ENCODE data around the gene TBX1.
A peak's percentile ranks its signal among the peaks of the same experiment; 100 is the strongest.

Gene TBX1

DNA sequence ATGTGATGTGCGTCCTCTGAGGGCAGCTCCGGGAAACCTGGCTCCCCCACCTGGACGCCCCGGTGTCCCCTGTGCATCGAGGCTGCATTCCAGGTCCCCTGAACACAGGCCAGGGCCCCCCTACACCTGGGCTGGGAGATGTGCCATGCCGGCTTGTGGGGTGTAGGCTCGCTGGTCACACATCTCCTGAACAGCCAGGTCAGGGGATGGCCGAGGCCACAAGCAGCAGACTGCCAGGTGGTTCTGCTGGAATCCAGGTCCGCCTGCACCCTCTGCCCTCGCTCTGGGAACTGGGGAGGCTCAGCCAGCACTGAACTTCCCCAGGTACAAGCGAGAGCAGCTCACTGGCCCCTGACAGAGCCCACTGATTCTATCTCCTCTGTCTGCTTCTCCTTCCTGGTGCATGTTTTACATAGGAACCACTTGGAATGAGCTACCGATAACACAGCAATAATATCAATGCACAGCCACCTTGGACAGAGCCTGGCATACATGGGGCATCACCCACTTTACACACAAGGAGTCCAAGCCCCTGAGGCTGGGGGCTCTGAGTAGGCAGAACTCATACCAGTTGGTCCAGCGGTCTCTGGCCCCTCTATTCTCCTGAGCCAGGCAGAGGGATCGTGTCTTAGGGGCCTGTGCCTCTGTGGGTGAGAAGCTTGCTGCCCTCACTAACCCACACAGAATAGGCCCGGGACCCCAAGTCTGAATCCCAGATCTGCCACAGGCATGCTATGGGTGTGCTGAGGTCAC is 46.8 kb downstream of the TBX1 start:
- DNase-seq, result no peak
- Histone ChIP-seq H2AFZ (ENCODE audit: low read depth, low read length) (no peak overlapping the region), H3K4me3 (ENCODE audit: low read depth in 1 of 2, low read length in 2 of 2) (no peak overlapping the region), H3K4me1 (ENCODE audit: insufficient read depth, low read length) (no peaks in the 10 kb centered on the region), H3K27me3 (ENCODE audit: insufficient read depth, low read length, poor library complexity) (no peaks in the 10 kb centered on the region), H3K4me2 (ENCODE audit: insufficient read depth, low read length) (no peak overlapping the region), H3K79me2 (ENCODE audit: insufficient read depth, low read length) (no peaks in the 10 kb centered on the region), H4K20me1 (ENCODE audit: insufficient read depth, low read length) (peaks cover 10% of the 10 kb centered on the region; the same call in 1 of the 2 replicates), H3K9me3 (ENCODE audit: insufficient read depth, low read length, severe bottlenecking) (no peaks in the 10 kb centered on the region), H3K36me3 (ENCODE audit: insufficient read depth, low read length) (peaks cover 48% of the 10 kb centered on the region), H3K27ac (ENCODE audit: low read length) (no peak overlapping the region), H3K9ac (ENCODE audit: low read depth, low read length) (no peak overlapping the region)
- TF ChIP-seq, protein P1, sequence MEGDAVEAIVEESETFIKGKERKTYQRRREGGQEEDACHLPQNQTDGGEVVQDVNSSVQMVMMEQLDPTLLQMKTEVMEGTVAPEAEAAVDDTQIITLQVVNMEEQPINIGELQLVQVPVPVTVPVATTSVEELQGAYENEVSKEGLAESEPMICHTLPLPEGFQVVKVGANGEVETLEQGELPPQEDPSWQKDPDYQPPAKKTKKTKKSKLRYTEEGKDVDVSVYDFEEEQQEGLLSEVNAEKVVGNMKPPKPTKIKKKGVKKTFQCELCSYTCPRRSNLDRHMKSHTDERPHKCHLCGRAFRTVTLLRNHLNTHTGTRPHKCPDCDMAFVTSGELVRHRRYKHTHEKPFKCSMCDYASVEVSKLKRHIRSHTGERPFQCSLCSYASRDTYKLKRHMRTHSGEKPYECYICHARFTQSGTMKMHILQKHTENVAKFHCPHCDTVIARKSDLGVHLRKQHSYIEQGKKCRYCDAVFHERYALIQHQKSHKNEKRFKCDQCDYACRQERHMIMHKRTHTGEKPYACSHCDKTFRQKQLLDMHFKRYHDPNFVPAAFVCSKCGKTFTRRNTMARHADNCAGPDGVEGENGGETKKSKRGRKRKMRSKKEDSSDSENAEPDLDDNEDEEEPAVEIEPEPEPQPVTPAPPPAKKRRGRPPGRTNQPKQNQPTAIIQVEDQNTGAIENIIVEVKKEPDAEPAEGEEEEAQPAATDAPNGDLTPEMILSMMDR (IDR thresholded peaks at IDR 0.05; ENCODE audit: borderline replicate concordance, extremely low read depth, low read length, poor library complexity, severe bottlenecking), result no peak
- no peak for TF ChIP-seq EZH2 (IDR thresholded peaks at IDR 0.05; ENCODE audit: borderline replicate concordance, low read depth, low read length, severe bottlenecking)
- ATAC-seq (ENCODE audit: insufficient read depth, low read depth), result no peak

DNA sequence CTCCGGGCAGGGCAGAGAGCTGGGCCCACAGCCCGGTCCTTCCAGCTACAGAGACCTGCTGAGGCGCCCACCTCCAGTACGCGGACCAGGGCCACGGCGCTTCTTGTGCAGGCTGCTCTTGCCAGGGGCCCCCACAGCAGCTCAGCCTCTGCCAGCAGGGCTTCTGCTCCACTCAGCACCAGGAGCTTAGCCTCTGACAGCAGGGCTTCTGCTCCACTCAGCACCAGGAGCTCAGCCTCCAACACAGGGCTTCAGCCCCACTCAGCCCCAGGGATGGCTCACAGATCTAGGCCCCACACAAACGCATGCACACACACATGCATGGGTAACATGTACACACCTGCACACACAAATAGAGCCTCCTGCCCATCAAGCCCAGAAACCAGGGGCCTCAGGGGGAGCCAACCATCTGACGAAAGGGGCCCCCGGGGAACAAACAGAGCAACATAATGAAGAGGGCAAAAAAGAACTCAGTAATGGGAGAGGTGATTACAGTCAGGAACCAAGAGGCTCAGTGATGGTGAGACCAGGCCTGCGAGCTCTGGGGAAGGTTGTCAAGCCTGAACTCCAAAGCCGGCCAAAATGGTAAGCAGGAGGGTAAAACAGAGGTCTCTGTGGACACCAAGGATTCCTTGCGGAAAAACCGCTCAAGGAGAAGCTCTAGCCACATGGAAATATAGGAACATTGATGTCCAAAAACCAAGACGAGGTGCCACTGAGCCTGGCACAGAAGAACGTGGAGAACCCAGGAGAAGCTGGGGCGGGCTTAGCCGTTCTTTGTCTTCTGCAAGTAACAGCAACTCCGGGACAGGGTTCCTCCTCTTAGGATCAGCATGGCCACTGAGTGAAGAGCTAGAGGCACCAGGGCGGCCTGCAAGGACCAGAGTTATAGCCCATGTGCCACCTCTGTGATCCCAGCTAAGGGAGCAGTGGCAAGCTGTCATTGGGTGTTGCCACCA is 47.6 kb downstream of the TBX1 start:
- no peak overlapping the region for H2AFZ ChIP-seq (ENCODE audit: low read depth, low read length)
- no peak overlapping the region for H3K4me2 ChIP-seq (ENCODE audit: insufficient read depth, low read length)
- H3K36me3 ChIP-seq (ENCODE audit: insufficient read depth, low read length), result peaks cover 46% of the 10 kb centered on the region
- peaks cover 10% of the 10 kb centered on the region; the same call in 1 of the 2 replicates for H4K20me1 ChIP-seq (ENCODE audit: insufficient read depth, low read length)
- DNase-seq (no peak), ATAC-seq (ENCODE audit: insufficient read depth, low read depth) (no peak)
- H3K9ac ChIP-seq (ENCODE audit: low read depth, low read length), result no peak overlapping the region
- TF ChIP-seq, protein P1 (IDR thresholded peaks at IDR 0.05; ENCODE audit: borderline replicate concordance, extremely low read depth, low read length, poor library complexity, severe bottlenecking), result no peak
- TF ChIP-seq EZH2 (IDR thresholded peaks at IDR 0.05; ENCODE audit: borderline replicate concordance, low read depth, low read length, severe bottlenecking), result no peak
- no peaks in the 10 kb centered on the region for H3K4me1 ChIP-seq (ENCODE audit: insufficient read depth, low read length)
- no peaks in the 10 kb centered on the region for H3K9me3 ChIP-seq (ENCODE audit: insufficient read depth, low read length, severe bottlenecking)
- H3K4me3 ChIP-seq (ENCODE audit: low read depth in 1 of 2, low read length in 2 of 2), result no peak overlapping the region
- H3K27me3 ChIP-seq (ENCODE audit: insufficient read depth, low read length, poor library complexity), result no peaks in the 10 kb centered on the region
- H3K27ac ChIP-seq (ENCODE audit: low read length), result 0 out of 2 replicates have a peak overlapping the region, but pooled peaks have one; percentile 26
- H3K79me2 ChIP-seq (ENCODE audit: insufficient read depth, low read length), result no peaks in the 10 kb centered on the region

DNA sequence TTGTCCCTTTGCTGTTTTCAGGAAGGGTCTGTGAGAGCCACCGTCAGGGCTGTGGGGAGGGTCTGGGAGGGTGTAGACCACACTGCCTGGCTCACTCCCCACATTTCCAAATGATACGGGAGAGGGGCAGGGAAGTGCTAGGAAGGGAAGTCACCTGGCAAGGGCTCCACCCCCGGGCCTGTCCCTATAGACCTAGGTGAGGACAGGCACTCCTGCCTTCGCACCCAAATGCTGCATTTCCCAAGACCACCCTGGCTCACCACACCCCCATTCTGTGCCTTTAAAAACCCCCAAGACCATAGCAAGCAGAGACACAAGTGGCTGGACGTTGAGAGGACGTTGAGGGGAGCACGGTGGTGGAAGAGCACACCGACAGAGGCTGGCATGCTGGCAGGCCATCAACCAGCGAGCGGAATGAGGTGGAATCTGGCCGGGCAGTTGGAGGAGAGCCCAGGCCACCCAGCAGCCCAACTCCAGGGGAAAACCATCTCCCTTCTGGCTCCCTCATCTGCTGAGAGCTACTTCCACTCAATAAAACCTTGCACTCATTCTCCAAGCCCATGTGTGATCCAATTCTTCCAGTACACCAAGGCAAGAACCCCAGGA is 48.4 kb downstream of the TBX1 start:
- Histone ChIP-seq H3K4me1 (ENCODE audit: insufficient read depth, low read length) (no peaks in the 10 kb centered on the region), H3K9ac (ENCODE audit: low read depth, low read length) (no peak overlapping the region), H2AFZ (ENCODE audit: low read depth, low read length) (no peak overlapping the region), H4K20me1 (ENCODE audit: insufficient read depth, low read length) (peaks cover 10% of the 10 kb centered on the region; the same call in 1 of the 2 replicates), H3K27me3 (ENCODE audit: insufficient read depth, low read length, poor library complexity) (no peaks in the 10 kb centered on the region), H3K4me3 (ENCODE audit: low read depth in 1 of 2, low read length in 2 of 2) (no peak overlapping the region), H3K27ac (ENCODE audit: low read length) (0 out of 2 replicates have a peak overlapping the region, but pooled peaks have one; percentile 26), H3K9me3 (ENCODE audit: insufficient read depth, low read length, severe bottlenecking) (no peaks in the 10 kb centered on the region), H3K79me2 (ENCODE audit: insufficient read depth, low read length) (no peaks in the 10 kb centered on the region), H3K4me2 (ENCODE audit: insufficient read depth, low read length) (no peak overlapping the region), H3K36me3 (ENCODE audit: insufficient read depth, low read length) (peaks cover 46% of the 10 kb centered on the region)
- TF ChIP-seq, protein P1 (IDR thresholded peaks at IDR 0.05; ENCODE audit: borderline replicate concordance, extremely low read depth, low read length, poor library complexity, severe bottlenecking), result no peak
- TF ChIP-seq EZH2 (IDR thresholded peaks at IDR 0.05; ENCODE audit: borderline replicate concordance, low read depth, low read length, severe bottlenecking), result no peak
- ATAC-seq (ENCODE audit: insufficient read depth, low read depth) (no peak), DNase-seq (no peak)

All from DND-41 (cell line).